Effector memory CD4-positive, alpha-beta T cell (primary cell): ENCODE results near the gene UBE2E2.

Experiments used
- DNase-seq, 3 donors: peaks; one replicate each; pipeline ENCODE4 v3.0.0-alpha.2; 2020
- H3K27ac ChIP-seq: 2 replicates; pipeline ENCODE4 v1.7.0; 2013; ENCODE audit warnings: mild to moderate bottlenecking, low read length, moderate library complexity; ENCODE audit not compliant: insufficient read depth, poor library complexity, severe bottlenecking
- H3K27me3 ChIP-seq: replicated peaks from 2 replicates; pipeline ENCODE4 v1.7.0; 2013; ENCODE audit warnings: mild to moderate bottlenecking, low read length; ENCODE audit not compliant: insufficient read depth, control insufficient read depth, poor library complexity, severe bottlenecking
- H3K36me3 ChIP-seq: 2 replicates; pipeline ENCODE4 v1.7.0; 2013; ENCODE audit warnings: mild to moderate bottlenecking, low read length, moderate library complexity; ENCODE audit not compliant: control insufficient read depth, insufficient read depth
- H3K4me1 ChIP-seq: 2 replicates; pipeline ENCODE4 v1.7.0; 2013; ENCODE audit warnings: low read length, mild to moderate bottlenecking; ENCODE audit not compliant: control insufficient read depth, insufficient read depth, poor library complexity, severe bottlenecking
- H3K4me3 ChIP-seq: 2 replicates; pipeline ENCODE4 v1.7.0; 2013; ENCODE audit warnings: low read length, low read depth, mild to moderate bottlenecking; ENCODE audit not compliant: insufficient read depth, poor library complexity, severe bottlenecking
- H3K9me3 ChIP-seq: 2 replicates; pipeline ENCODE4 v1.7.0; 2013; ENCODE audit warnings: mild to moderate bottlenecking, low read length, moderate library complexity; ENCODE audit not compliant: control insufficient read depth

Gene UBE2E2

GRCh38 chr3:23580096-23580713 is 377.1 kb downstream of the UBE2E2 start:
- no peaks in the 10 kb centered on the region for H3K4me1 ChIP-seq
- H3K36me3 ChIP-seq: no peaks in the 10 kb centered on the region
- H3K9me3 ChIP-seq: no peaks in the 10 kb centered on the region
- no peak overlapping the region for H3K27ac ChIP-seq
- no peak overlapping the region for H3K4me3 ChIP-seq
- H3K27me3 ChIP-seq: no peaks in the 10 kb centered on the region
- DNase-seq: no peak

GRCh38 chr3:23583980-23584740 is 381.0 kb downstream of the UBE2E2 start:
- Histone ChIP-seq H3K4me3 (no peak overlapping the region), H3K36me3 (no peaks in the 10 kb centered on the region), H3K27me3 (no peaks in the 10 kb centered on the region), H3K9me3 (no peaks in the 10 kb centered on the region), H3K4me1 (no peaks in the 10 kb centered on the region), H3K27ac (no peak overlapping the region)
- no peak for DNase-seq

- no peak overlapping the region for H3K27ac ChIP-seq
- H3K36me3 ChIP-seq: no peaks in the 10 kb centered on the region
- no peaks in the 10 kb centered on the region for H3K27me3 ChIP-seq
- H3K9me3 ChIP-seq: no peaks in the 10 kb centered on the region
- H3K4me1 ChIP-seq: no peaks in the 10 kb centered on the region
- H3K4me3 ChIP-seq: no peak overlapping the region
- no peak for DNase-seq
Measured at GRCh38 chr3:23587513-23587912, 384.4 kb downstream of the UBE2E2 start.

GRCh38 chr3:23588547-23588946 is 385.4 kb downstream of the UBE2E2 start:
- Histone ChIP-seq H3K4me1 (no peaks in the 10 kb centered on the region), H3K4me3 (no peak overlapping the region), H3K9me3 (no peaks in the 10 kb centered on the region), H3K27ac (no peak overlapping the region), H3K27me3 (no peaks in the 10 kb centered on the region), H3K36me3 (no peaks in the 10 kb centered on the region)
- DNase-seq: no peak

- no peak overlapping the region for H3K27ac ChIP-seq
- DNase-seq: no peak
- H3K27me3 ChIP-seq: no peaks in the 10 kb centered on the region
- H3K4me3 ChIP-seq: no peak overlapping the region
- no peaks in the 10 kb centered on the region for H3K9me3 ChIP-seq
- H3K4me1 ChIP-seq: no peaks in the 10 kb centered on the region
- H3K36me3 ChIP-seq: no peaks in the 10 kb centered on the region
Measured at GRCh38 chr3:23589602-23590001, 386.5 kb downstream of the UBE2E2 start.

DNA sequence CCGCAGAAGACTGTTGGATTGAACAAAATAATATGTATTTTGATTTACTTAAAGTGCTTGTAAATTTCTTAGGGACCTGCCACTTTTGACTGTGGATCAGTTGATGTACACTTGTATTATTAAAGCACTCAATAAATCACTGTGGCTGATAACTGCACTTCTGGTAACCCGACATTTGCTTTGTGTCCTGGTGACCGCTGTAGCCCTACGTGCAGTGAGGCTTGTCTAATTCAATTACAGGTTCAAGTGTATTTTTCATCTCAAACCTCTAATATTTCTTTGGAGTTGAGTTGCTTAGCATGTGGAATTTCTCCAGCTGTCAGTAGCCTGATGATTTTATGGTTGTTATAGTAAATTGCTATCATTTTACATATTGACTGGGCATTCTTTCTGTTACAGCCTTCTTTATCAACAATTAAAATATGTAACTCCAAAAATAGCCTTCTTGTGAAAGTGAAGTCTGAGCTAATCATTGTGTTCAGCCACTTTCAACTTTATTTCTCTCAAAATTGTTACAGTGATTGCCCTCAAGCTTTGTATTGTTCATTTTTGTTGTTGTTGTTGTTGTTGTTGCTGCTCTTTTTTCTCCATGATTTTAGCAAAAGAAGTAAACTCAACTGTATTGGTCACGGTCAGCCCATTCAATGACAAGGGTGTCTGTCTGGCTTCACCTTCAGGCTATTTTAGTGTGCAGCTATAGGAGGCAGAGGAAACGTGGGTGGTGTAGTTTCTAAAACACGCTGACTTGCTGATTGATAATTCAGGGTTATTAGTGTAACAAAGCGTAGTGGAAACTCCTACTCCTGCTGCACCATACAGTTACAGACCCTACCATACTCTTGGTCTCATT is 387.5 kb downstream of the UBE2E2 start:
- H3K36me3 ChIP-seq: no peaks in the 10 kb centered on the region
- H3K4me1 ChIP-seq: no peaks in the 10 kb centered on the region
- no peaks in the 10 kb centered on the region for H3K9me3 ChIP-seq
- no peak overlapping the region for H3K27ac ChIP-seq
- H3K27me3 ChIP-seq: no peaks in the 10 kb centered on the region
- DNase-seq: no peak
- H3K4me3 ChIP-seq: no peak overlapping the region

- DNase-seq: no peak
- H3K4me3 ChIP-seq: no peak overlapping the region
- no peaks in the 10 kb centered on the region for H3K27me3 ChIP-seq
- H3K4me1 ChIP-seq: no peaks in the 10 kb centered on the region
- H3K9me3 ChIP-seq: no peaks in the 10 kb centered on the region
- H3K36me3 ChIP-seq: no peaks in the 10 kb centered on the region
- H3K27ac ChIP-seq: no peak overlapping the region
Measured at GRCh38 chr3:23591374-23591773, 388.2 kb downstream of the UBE2E2 start.

DNA sequence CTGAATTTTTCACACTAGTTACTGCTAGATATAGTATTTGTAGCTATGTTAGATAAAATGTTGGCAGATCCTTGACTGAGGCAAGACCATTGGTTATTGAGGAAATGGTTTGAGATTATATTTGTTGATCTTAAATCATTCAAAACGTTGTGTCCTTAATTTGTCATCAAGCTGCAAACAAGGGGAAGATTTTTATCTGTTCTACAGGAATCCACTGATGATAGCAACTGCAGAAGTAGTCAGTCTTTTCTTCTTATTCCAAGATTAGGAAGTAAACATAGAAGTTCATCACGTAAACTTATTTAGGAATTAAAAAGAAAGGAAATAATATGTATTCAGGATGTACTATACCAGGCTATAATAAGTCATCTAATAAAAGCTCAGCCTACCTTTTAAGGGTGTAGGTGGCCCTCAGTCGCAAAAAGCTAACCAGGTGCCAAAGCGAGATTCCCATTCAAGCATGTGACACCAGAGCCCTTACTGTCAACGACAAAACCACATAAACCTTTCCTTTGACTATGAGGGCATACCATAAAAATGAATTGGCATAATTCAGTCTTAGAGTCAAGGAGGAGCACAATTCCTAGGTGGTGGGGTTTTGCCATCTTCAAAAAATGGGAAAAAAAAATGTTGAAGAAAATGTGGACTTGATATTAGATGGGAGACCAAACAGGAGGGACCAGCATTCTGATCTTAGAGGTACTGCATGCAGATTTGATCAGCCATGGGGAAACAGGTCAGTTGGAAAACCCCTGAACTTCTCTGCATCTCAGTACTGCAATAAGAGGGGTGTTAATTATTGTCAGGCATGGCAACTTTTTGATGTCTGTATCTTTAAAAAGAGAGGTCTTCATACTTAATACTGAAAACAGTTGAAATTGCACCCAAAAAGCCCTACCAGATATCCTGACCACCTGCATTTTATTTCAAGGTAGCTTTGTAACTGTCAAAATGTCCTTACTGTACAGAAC is 390.1 kb downstream of the UBE2E2 start:
- no peaks in the 10 kb centered on the region for H3K4me1 ChIP-seq
- DNase-seq: no peak
- no peaks in the 10 kb centered on the region for H3K9me3 ChIP-seq
- H3K4me3 ChIP-seq: no peak overlapping the region
- no peaks in the 10 kb centered on the region for H3K36me3 ChIP-seq
- H3K27ac ChIP-seq: no peak overlapping the region
- no peaks in the 10 kb centered on the region for H3K27me3 ChIP-seq

DNA sequence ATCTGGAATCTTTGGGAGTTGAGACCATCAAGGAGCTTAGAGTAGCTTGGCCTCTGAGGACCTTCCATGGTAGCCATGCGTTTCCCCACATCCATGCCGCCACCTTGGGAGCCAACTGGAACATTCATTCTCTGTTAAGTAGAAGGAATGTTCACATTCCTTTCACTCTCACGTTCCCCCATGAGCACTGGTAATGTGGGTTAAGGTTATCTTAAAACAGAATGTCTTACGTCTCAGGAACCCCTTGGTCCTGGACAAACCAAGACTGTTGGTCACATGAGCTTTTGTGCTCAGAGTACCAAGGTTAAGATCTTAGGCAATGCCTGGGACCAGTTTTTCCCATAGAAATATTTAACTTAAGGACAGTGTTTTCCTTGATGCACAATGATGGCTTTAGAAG is 390.9 kb downstream of the UBE2E2 start:
- H3K27me3 ChIP-seq: no peaks in the 10 kb centered on the region
- no peaks in the 10 kb centered on the region for H3K36me3 ChIP-seq
- DNase-seq: no peak
- H3K9me3 ChIP-seq: no peaks in the 10 kb centered on the region
- no peaks in the 10 kb centered on the region for H3K4me1 ChIP-seq
- H3K4me3 ChIP-seq: no peak overlapping the region
- no peak overlapping the region for H3K27ac ChIP-seq
